Lower lobe of right lung (tissue), 2 donors: ENCODE measurements around the gene FMO1. TPM values are rescaled to one million over a fixed set of nuclear protein-coding genes. Genes with fewer than 3 reads are reported as not detected.
"Not testable (repeated sequence)": the region's sequence is repeated elsewhere in the genome, so short reads cannot be mapped to it uniquely, and the experiment has no call there.

Experiments
- ATAC-seq, 2 donors: fragments of 200-7000 bp; cut with Tn5 transposase; one replicate each; pipeline ENCODE4 v1.9.1; 2020 to 2022; ENCODE audit warnings: mild to moderate bottlenecking in 2 of 2, moderate library complexity in 2 of 2
- DNase-seq: peaks from one replicate; pipeline ENCODE4 v3.0.0-alpha.2; 2020
- H3K27ac ChIP-seq: fragments of 200-600 bp; one replicate; pipeline ENCODE4 v1.8.0; 2022
- H3K27me3 ChIP-seq: fragments of 200-600 bp; one replicate; pipeline ENCODE4 v1.8.0; 2022; ENCODE audit warnings: low read depth
- H3K36me3 ChIP-seq: fragments of 200-600 bp; one replicate; pipeline ENCODE4 v1.8.0; 2022; ENCODE audit warnings: mild to moderate bottlenecking
- H3K4me1 ChIP-seq: fragments of 200-600 bp; one replicate; pipeline ENCODE4 v1.8.0; 2022
- H3K4me3 ChIP-seq: fragments of 200-600 bp; one replicate; pipeline ENCODE4 v1.8.0; 2022; ENCODE audit warnings: mild to moderate bottlenecking
- H3K9me3 ChIP-seq: fragments of 200-600 bp; one replicate; pipeline ENCODE4 v1.8.0; 2022
- CTCF ChIP-seq: fragments of 200-600 bp; IDR thresholded peaks from one replicate; pipeline ENCODE4 v1.8.0; 2022; ENCODE audit warnings: antibody characterized with exemption, mild to moderate bottlenecking
- intact Hi-C: fragments of 100-400 bp; cut with DNase I; formaldehyde crosslinking; loops from one replicate; pipeline ENCODE4 v1.11.0; 2022
- total RNA-seq: library from RNA; stranded (reverse); fragmentation: NEBNext Ultra II Directional; extraction: Animal tissue kit (Norgen Biotek cat#: 25700); gene quantifications from one replicate; pipeline ENCODE4 v1.2.1, GENCODE V29; 2021
- donor health status: DM: no; HTN: yes; CAD: no; lungs with severe emphysema.

FMO1 gene
- total RNA-seq, 1 donor from 2014 or later: 2.4 TPM

GRCh38 chr1:171219346-171220080, 28.8 kb upstream of the FMO1 start:
- H3K4me1 ChIP-seq: peaks cover 12% of the 10 kb centered on the region
- DNase-seq: no peak
- no peaks in the 10 kb centered on the region for H3K27me3 ChIP-seq
- TF ChIP-seq CTCF: no peak
- intact Hi-C loops: no loop called here
- ATAC-seq: no peak
- H3K9me3 ChIP-seq: no peaks in the 10 kb centered on the region
- H3K4me3 ChIP-seq: no peak overlapping the region
- no peak overlapping the region for H3K27ac ChIP-seq
- no peaks in the 10 kb centered on the region for H3K36me3 ChIP-seq

- Histone ChIP-seq H3K9me3 (no peaks in the 10 kb centered on the region), H3K4me1 (peaks cover 12% of the 10 kb centered on the region), H3K27ac (peak overlapping the region; percentile 57), H3K4me3 (no peak overlapping the region), H3K27me3 (no peaks in the 10 kb centered on the region), H3K36me3 (no peaks in the 10 kb centered on the region)
- ATAC-seq (no peak), DNase-seq (no peak)
- intact Hi-C loops: no loop called here
- no peak for TF ChIP-seq CTCF
Measured at GRCh38 chr1:171220081-171220420, 28.2 kb upstream of the FMO1 start.

- Histone ChIP-seq H3K27ac (peak overlapping the region; percentile 57), H3K4me3 (no peak overlapping the region), H3K4me1 (peaks cover 12% of the 10 kb centered on the region), H3K27me3 (no peaks in the 10 kb centered on the region), H3K36me3 (no peaks in the 10 kb centered on the region), H3K9me3 (no peaks in the 10 kb centered on the region)
- no peak for TF ChIP-seq CTCF
- intact Hi-C loops: no loop called here
- no peak for DNase-seq
- ATAC-seq: peak in 1 of 2 donors; percentile 27
Measured at GRCh38 chr1:171220581-171221054, 27.7 kb upstream of the FMO1 start.

- TF ChIP-seq CTCF: no peak
- H3K27ac ChIP-seq: peak overlapping the region; percentile 42
- DNase-seq (no peak), ATAC-seq (no peak)
- no peaks in the 10 kb centered on the region for H3K27me3 ChIP-seq
- peaks cover 12% of the 10 kb centered on the region for H3K4me1 ChIP-seq
- H3K36me3 ChIP-seq: no peaks in the 10 kb centered on the region
- intact Hi-C loops: no loop called here
- H3K9me3 ChIP-seq: no peaks in the 10 kb centered on the region
- H3K4me3 ChIP-seq: no peak overlapping the region
Measured at GRCh38 chr1:171221665-171222591, 26.4 kb upstream of the FMO1 start.

- ATAC-seq (no peak), DNase-seq (no peak)
- H3K36me3 ChIP-seq: no peaks in the 10 kb centered on the region
- no peak overlapping the region for H3K4me3 ChIP-seq
- intact Hi-C loops: no loop called here
- peaks cover 12% of the 10 kb centered on the region for H3K4me1 ChIP-seq
- H3K27me3 ChIP-seq: no peaks in the 10 kb centered on the region
- no peak for TF ChIP-seq CTCF
- peak overlapping the region; percentile 42 for H3K27ac ChIP-seq
- no peaks in the 10 kb centered on the region for H3K9me3 ChIP-seq
Measured at GRCh38 chr1:171222936-171223335, 25.4 kb upstream of the FMO1 start.

- H3K9me3 ChIP-seq, H3K4me3 ChIP-seq, H3K27me3 ChIP-seq, H3K36me3 ChIP-seq, intact Hi-C loops, H3K27ac ChIP-seq, H3K4me1 ChIP-seq, DNase-seq, ATAC-seq: not testable (repeated sequence)
Measured at GRCh38 chr1:171224257-171224656, 24.0 kb upstream of the FMO1 start.
